ENCODE data around the gene APLP2. TPM values are rescaled to one million over a fixed set of nuclear protein-coding genes. Genes with fewer than 3 reads are reported as not detected.

Gene APLP2
- total and polyA plus RNA-seq, 2 of the 13 experiments (the other 11 are each of a cell fraction or from before 2014, with no cell fraction given) = 315 to 594 TPM

- TF ChIP-seq RBAK (CRISPR knock-in tag; IDR thresholded peaks at IDR 0.05) = no peak
- no peak for TF ChIP-seq ZGPAT (CRISPR knock-in tag; IDR thresholded peaks at IDR 0.05)
- TF ChIP-seq ZNF644 (CRISPR knock-in tag; IDR thresholded peaks at IDR 0.05; ENCODE audit: low read depth) = no peak
- TF ChIP-seq ISX (CRISPR knock-in tag; conservative IDR thresholded peaks at IDR 0.05) = no peak
- no peak for TF ChIP-seq ARHGAP35 (CRISPR knock-in tag; IDR thresholded peaks at IDR 0.05; ENCODE audit: borderline replicate concordance)
- no peak for TF ChIP-seq TIGD3 (CRISPR knock-in tag; IDR thresholded peaks at IDR 0.05; ENCODE audit: borderline replicate concordance)
- Histone ChIP-seq H3K36me3 (replicated peaks in 1 of 2; ENCODE audit: control insufficient read depth in 1 of 2, insufficient read depth in 2 of 2, low read length in 2 of 2) (no peaks in the 10 kb centered on the region), H2AFZ (ENCODE audit: low read length) (no peak overlapping the region), H3K79me2 (ENCODE audit: insufficient read depth, low read length) (no peaks in the 10 kb centered on the region), H3K4me2 (ENCODE audit: low read depth, low read length) (no peak overlapping the region), H3K4me1 (ENCODE audit: insufficient read depth, low read length) (peaks cover 37% of the 10 kb centered on the region), H3K27me3 (ENCODE audit: control insufficient read depth in 1 of 2, insufficient read depth in 2 of 2, low read length in 2 of 2) (no peaks in the 10 kb centered on the region), H4K20me1 (ENCODE audit: insufficient read depth, low read length) (no peaks in the 10 kb centered on the region), H3K4me3 (replicated peaks in 1 of 3; ENCODE audit: insufficient read depth in 1 of 3, low read depth in 2 of 3, low read length in 3 of 3) (no peak overlapping the region), H3K9ac (ENCODE audit: insufficient read depth, low read depth, low read length) (no peak overlapping the region), H3K27ac (ENCODE audit: extremely low read length, insufficient read depth, low read length) (no peak overlapping the region), H3K9me3 (ENCODE audit: low read length) (no peaks in the 10 kb centered on the region)
- BruUV-seq (replicated peaks) = no TSS peak
- ChIA-PET POLR2A (interaction anchor here (2.5 kb wide), 1 partner anchor 28 kb away, joined by 17 read pairs; the partner anchor contains the start of gene PRDM10), CTCF (ENCODE audit: low intra/inter-chr PET ratio, low total read pairs) (no interaction called here)
- ATAC-seq (no peak), FAIRE-seq (no peak), DNase-seq (ENCODE audit: low spot score) (no peak)
- intact Hi-C loops (cut with micrococcal nuclease; ENCODE audit: unreplicated experiment) = no loop called here
- in situ Hi-C loops (cut with HindIII; ENCODE audit: extremely low pct_ligation_motif_present, low pct_unique_long_range_greater_than_20kb) = no loop called here
- WGBS (ENCODE audit: low lambda C conversion rate) = 39% methylated on average over 1 of the region's 1 CpG
Measured at GRCh38 chr11:130031056-130031455, 38.6 kb upstream of the APLP2 start.

All from HepG2 (cell line).